ENCODE data around the gene CLK3.

The CLK3 gene

DNA sequence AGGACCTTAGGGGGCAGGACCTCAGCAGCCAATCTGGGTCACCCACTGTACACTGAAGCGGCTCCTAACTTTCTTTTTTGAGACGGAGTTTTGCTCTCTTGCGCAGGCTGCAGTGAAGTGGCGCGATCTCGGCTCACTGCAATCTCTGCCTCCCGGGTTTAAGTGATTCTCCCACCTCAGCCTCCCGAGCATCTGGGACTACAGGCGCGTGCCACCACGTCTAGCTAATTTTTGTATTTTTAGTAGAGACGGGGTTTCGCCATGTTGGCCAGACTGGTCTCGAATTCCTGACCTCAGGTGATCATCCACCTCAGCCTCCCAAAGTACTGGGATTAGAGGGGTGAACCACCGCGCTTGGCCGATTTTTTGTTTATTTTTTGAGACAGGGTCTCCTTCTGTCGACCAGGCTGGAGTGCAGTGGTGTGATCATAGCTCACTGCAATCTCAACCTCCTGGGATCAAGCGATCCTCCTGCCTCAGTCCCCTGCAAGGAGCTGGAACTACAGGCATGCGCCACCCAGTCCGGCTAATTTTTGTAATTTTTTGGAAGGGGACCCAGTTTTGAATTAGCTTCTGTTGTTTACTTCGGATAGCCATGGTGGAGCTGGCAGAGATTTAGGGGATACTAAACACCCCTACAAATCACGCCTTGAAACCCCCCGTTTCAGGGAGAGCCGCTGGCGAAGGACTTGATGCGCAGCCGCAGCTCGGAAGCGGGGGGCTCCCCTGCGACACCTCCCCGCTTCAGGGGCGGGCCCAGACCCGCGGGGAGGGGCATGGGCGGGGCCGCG is 1.5 kb upstream of the CLK3 start:
- no peak overlapping the region for H3K27ac ChIP-seq (ENCODE audit: low read length)
- H3K4me3 ChIP-seq (ENCODE audit: low read depth in 1 of 2, low read length in 2 of 2) = peak overlapping the region; percentile 74 to 89
- H3K4me1 ChIP-seq (ENCODE audit: control insufficient read depth in 1 of 2, insufficient read depth in 2 of 2, low read length in 2 of 2) = peaks cover 6 to 25% of the 10 kb centered on the region in 2 donors
- no peaks in the 10 kb centered on the region for H3K27me3 ChIP-seq (ENCODE audit: low read depth, low read length)
- no peaks in the 10 kb centered on the region for H3K9me3 ChIP-seq (ENCODE audit: control insufficient read depth in 1 of 2, low read length in 2 of 2)
- peaks cover 0 to 3% of the 10 kb centered on the region in 2 donors for H3K36me3 ChIP-seq (ENCODE audit: control insufficient read depth in 1 of 2, insufficient read depth in 2 of 2, low read length in 2 of 2)

DNA sequence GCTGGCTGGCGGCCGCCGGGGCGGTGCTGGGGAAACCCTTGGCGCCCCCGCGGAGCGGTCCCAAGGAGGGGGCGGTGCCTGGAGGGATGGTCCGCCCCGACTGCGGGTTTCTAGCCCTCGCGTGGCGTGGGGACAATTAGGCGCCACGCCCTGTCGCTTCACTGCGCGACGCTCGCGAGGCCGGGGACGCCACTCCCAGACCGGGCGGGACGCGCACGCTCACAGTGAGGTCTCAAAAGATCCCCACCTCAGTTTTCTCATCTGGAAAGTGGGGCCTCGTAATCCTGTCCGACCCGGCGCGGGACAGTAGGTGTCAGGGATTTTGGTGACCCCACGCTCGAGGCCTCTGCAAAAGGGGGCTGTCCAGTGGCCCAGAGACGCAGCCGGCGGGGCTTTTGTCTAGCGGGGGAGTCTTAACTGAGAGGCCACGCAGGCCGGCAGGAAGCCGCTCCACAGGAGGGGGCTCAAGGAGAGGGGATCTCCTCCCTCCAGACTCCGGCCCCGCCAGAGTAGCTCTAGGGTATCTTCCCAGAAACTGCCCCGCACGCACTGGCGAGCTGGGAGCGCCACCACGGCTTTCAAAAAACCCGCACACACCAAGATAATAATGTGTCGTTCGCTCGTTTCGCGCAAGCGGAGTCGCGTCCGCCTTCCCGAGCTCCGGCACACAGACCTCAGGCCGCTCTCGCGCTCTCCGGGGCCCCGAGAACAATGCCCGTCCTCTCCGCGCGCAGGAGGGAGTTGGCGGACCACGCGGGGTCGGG is 710 bp upstream of the CLK3 start:
- H3K9me3 ChIP-seq (ENCODE audit: control insufficient read depth in 1 of 2, low read length in 2 of 2) = no peaks in the 10 kb centered on the region
- peaks cover 7 to 11% of the 10 kb centered on the region in 2 donors for H3K36me3 ChIP-seq (ENCODE audit: control insufficient read depth in 1 of 2, insufficient read depth in 2 of 2, low read length in 2 of 2)
- H3K4me1 ChIP-seq (ENCODE audit: control insufficient read depth in 1 of 2, insufficient read depth in 2 of 2, low read length in 2 of 2) = peaks cover 6 to 25% of the 10 kb centered on the region in 2 donors
- peak overlapping the region; percentile 83 for H3K27ac ChIP-seq (ENCODE audit: low read length)
- no peaks in the 10 kb centered on the region for H3K27me3 ChIP-seq (ENCODE audit: low read depth, low read length)
- H3K4me3 ChIP-seq (ENCODE audit: low read depth in 1 of 2, low read length in 2 of 2) = peak overlapping the region; percentile 74 to 89

DNA sequence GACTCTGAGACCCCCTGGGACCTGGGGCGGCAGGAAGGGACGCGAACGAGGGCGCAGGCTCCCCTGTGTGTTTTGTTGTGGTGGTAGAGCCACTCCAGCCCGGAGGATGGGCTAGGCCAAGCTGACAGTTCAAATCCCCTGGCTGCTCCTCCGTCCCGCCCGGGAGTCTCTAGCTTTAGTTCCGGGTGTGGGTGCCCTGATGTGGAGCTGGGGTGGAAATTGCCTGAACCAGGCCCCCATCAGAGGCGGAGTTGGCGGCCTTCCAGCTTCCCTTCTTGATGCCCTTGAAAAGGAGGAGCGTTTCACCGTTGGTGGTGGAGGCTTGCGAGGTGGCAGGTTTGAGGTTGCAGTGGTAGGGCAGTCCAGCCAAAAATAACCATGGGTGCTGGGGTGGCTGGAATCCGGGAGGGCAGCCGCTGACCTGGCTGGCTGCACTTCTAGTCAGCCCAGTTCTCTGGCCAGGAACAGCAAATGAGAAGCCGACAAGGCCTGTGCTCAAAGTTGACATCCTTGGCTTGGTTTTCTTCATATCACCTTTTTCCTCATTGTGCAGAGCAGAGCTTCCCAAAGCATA is 817 bp downstream of the CLK3 start:
- peak overlapping the region; percentile 98 for H3K27ac ChIP-seq (ENCODE audit: low read length)
- H3K4me3 ChIP-seq (ENCODE audit: low read depth in 1 of 2, low read length in 2 of 2) = peak overlapping the region; percentile 89 to 94
- no peaks in the 10 kb centered on the region for H3K27me3 ChIP-seq (ENCODE audit: low read depth, low read length)
- H3K9me3 ChIP-seq (ENCODE audit: control insufficient read depth in 1 of 2, low read length in 2 of 2) = no peaks in the 10 kb centered on the region
- peaks cover 23 to 25% of the 10 kb centered on the region in 2 donors for H3K36me3 ChIP-seq (ENCODE audit: control insufficient read depth in 1 of 2, insufficient read depth in 2 of 2, low read length in 2 of 2)
- H3K4me1 ChIP-seq (ENCODE audit: control insufficient read depth in 1 of 2, insufficient read depth in 2 of 2, low read length in 2 of 2) = peaks cover 6 to 39% of the 10 kb centered on the region in 2 donors

DNA sequence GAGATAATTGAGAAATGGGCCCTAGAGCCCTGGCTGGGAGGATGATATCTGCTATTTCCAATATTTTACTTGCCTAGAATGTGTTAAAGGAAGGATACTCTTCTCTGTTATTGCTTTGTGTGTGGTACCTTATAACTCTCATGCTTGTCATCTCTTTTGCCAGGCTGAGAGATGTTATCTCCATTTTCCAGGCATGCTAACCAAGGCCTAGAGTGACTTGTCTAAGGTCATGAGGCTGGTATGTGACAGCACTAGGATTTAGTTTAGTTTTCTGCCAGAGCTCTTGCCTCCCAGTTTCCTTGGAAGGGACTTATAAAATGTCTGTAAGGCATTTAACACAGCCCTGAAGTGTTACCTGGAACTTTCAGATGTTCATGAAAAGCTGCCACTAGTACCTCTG is 1.4 kb downstream of the CLK3 start:
- Histone ChIP-seq H3K27me3 (ENCODE audit: low read depth, low read length) (no peaks in the 10 kb centered on the region), H3K9me3 (ENCODE audit: control insufficient read depth in 1 of 2, low read length in 2 of 2) (no peaks in the 10 kb centered on the region), H3K27ac (ENCODE audit: low read length) (peak overlapping the region; percentile 98), H3K36me3 (ENCODE audit: control insufficient read depth in 1 of 2, insufficient read depth in 2 of 2, low read length in 2 of 2) (peaks cover 28 to 31% of the 10 kb centered on the region in 2 donors), H3K4me1 (ENCODE audit: control insufficient read depth in 1 of 2, insufficient read depth in 2 of 2, low read length in 2 of 2) (peaks cover 6 to 39% of the 10 kb centered on the region in 2 donors), H3K4me3 (ENCODE audit: low read depth in 1 of 2, low read length in 2 of 2) (peak overlapping the region; percentile 89 to 94)

DNA sequence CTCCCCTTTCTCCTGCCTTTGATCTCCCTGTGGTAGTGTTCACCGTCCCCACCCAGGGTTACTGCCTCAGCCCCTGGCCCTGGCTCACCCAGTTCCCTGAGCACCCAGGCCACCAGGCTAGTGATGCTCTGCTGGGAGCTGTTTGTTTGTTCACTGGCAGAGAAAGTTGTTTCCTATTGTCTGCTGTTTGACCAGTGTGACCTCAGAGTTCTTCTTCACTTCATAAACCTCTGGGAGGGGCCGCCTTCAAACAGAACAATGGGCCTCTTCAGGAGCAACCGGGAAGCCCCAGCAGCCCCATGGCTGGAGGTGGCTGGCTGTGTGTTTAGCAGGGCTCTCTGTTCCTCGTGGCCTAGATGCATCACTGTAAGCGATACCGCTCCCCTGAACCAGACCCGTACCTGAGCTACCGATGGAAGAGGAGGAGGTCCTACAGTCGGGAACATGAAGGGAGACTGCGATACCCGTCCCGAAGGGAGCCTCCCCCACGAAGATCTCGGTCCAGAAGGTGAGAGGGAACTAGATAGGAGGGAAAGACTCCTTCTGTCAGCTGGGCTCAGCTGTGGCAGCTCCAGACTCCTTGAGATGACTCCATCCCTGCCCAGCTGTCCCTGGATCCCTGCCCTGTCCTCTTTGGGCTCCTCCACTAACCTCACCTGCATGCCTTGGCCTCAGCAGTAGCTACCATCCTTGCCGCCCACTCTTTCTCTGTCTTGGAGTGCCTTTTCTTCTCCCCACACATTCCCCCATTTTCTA is 3.4 kb downstream of the CLK3 start:
- no peaks in the 10 kb centered on the region for H3K9me3 ChIP-seq (ENCODE audit: control insufficient read depth in 1 of 2, low read length in 2 of 2)
- no peaks in the 10 kb centered on the region for H3K27me3 ChIP-seq (ENCODE audit: low read depth, low read length)
- H3K27ac ChIP-seq (ENCODE audit: low read length) = no peak overlapping the region
- peaks cover 48 to 51% of the 10 kb centered on the region in 2 donors for H3K36me3 ChIP-seq (ENCODE audit: control insufficient read depth in 1 of 2, insufficient read depth in 2 of 2, low read length in 2 of 2)
- no peak overlapping the region for H3K4me3 ChIP-seq (ENCODE audit: low read depth in 1 of 2, low read length in 2 of 2)
- H3K4me1 ChIP-seq (ENCODE audit: control insufficient read depth in 1 of 2, insufficient read depth in 2 of 2, low read length in 2 of 2) = peaks cover 6 to 39% of the 10 kb centered on the region in 2 donors

DNA sequence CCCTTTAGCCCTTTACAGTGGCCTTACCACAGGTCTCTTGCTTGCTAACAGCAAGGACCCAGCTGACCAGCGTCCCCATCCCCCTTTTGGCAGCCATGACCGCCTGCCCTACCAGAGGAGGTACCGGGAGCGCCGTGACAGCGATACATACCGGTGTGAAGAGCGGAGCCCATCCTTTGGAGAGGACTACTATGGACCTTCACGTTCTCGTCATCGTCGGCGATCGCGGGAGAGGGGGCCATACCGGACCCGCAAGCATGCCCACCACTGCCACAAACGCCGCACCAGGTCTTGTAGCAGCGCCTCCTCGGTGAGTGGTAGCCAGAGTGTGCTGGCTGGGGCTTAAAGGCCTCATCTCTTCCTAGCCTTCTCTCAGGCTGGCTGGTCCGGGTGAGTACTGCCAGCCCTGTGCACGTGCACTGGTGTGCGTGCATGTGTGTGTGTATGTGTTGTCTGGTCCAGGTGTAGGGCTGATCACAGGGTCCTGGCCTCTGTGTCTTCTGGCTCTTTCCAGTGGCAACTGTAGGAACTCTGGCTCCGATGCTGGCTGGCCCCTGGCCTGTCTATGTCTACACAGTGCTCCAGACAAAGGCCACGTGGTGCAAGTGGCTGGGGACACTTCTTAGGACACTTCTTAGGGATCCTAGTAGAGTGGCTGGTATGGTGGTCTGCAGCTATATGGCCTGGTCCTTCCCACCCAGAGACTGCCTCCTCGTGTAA is 4.4 kb downstream of the CLK3 start:
- Histone ChIP-seq H3K27me3 (ENCODE audit: low read depth, low read length) (no peaks in the 10 kb centered on the region), H3K27ac (ENCODE audit: low read length) (no peak overlapping the region), H3K9me3 (ENCODE audit: control insufficient read depth in 1 of 2, low read length in 2 of 2) (no peaks in the 10 kb centered on the region), H3K4me3 (ENCODE audit: low read depth in 1 of 2, low read length in 2 of 2) (no peak overlapping the region), H3K36me3 (ENCODE audit: control insufficient read depth in 1 of 2, insufficient read depth in 2 of 2, low read length in 2 of 2) (peaks cover 59 to 62% of the 10 kb centered on the region in 2 donors), H3K4me1 (ENCODE audit: control insufficient read depth in 1 of 2, insufficient read depth in 2 of 2, low read length in 2 of 2) (peaks cover 6 to 39% of the 10 kb centered on the region in 2 donors)

DNA sequence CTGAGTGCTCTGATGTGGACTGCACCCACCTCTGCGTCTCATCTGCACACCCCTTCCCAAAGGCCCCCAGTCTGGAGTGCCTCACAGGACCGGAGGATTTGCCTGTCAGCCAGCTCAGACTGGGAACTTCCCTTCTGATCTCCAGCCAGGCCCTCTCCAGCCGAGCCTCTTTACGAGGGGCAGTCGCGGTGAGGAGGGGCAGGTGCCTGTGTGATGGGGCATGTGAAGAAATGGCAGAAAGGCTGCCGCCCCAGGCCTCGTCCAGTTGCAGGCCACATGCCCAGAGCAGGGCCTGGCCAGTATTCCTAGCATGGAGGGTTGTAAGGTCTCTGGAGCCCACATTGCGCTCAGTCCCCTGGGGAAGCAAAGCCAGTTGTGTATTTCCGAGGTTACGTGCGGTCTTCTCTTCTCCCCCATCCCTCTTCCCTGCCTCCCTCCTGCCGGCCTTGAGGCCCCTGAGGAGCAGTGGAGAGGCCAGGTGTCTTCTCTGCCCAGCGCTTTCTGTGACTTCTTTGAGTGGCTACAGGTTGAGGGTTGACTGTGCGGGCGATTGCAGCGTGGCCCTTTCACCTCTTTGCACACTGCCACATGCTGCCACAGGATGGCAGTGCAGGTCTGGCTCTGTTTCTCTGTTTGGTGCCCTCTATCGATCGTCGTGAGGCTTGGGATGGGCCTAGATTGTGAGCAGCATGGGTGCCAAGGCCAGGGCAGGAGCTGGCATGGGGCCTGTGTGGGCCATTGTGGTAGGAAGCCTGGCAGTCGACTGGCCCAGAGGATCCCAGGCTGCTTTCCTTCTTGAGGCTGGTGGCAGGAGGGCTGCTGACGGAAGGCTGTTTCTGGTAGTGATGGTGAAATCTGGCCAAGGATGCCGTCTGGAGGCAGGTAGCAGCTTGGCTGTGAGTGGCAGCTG is 5.3 kb downstream of the CLK3 start:
- Histone ChIP-seq H3K4me3 (ENCODE audit: low read depth in 1 of 2, low read length in 2 of 2) (no peak overlapping the region), H3K4me1 (ENCODE audit: control insufficient read depth in 1 of 2, insufficient read depth in 2 of 2, low read length in 2 of 2) (peaks cover 6 to 39% of the 10 kb centered on the region in 2 donors), H3K9me3 (ENCODE audit: control insufficient read depth in 1 of 2, low read length in 2 of 2) (no peaks in the 10 kb centered on the region), H3K27me3 (ENCODE audit: low read depth, low read length) (no peaks in the 10 kb centered on the region), H3K27ac (ENCODE audit: low read length) (no peak overlapping the region), H3K36me3 (ENCODE audit: control insufficient read depth in 1 of 2, insufficient read depth in 2 of 2, low read length in 2 of 2) (peaks cover 67 to 70% of the 10 kb centered on the region in 2 donors)

DNA sequence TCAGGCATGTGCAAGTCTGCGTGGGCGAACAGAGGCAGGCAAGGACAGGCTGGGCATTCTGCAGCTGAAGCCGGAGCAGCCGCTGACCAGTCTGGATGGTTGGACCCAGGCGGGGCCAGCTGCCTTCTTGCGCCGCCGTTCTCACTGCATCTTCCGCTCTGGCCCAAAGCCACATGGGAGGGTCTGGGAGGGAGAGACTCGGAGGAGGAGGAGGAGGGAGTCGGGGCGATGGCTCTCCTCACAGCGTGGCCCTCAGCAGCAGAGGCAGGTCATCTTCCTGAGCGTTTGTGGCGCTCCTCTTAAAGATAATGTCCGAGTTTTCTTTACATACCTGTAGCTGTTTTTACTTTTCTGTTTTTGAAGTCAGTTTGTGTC is 5.9 kb downstream of the CLK3 start:
- peaks cover 74 to 76% of the 10 kb centered on the region in 2 donors for H3K36me3 ChIP-seq (ENCODE audit: control insufficient read depth in 1 of 2, insufficient read depth in 2 of 2, low read length in 2 of 2)
- no peak overlapping the region for H3K27ac ChIP-seq (ENCODE audit: low read length)
- H3K9me3 ChIP-seq (ENCODE audit: control insufficient read depth in 1 of 2, low read length in 2 of 2) = no peaks in the 10 kb centered on the region
- H3K27me3 ChIP-seq (ENCODE audit: low read depth, low read length) = no peaks in the 10 kb centered on the region
- peaks cover 6 to 38% of the 10 kb centered on the region in 2 donors for H3K4me1 ChIP-seq (ENCODE audit: control insufficient read depth in 1 of 2, insufficient read depth in 2 of 2, low read length in 2 of 2)
- no peak overlapping the region for H3K4me3 ChIP-seq (ENCODE audit: low read depth in 1 of 2, low read length in 2 of 2)

DNA sequence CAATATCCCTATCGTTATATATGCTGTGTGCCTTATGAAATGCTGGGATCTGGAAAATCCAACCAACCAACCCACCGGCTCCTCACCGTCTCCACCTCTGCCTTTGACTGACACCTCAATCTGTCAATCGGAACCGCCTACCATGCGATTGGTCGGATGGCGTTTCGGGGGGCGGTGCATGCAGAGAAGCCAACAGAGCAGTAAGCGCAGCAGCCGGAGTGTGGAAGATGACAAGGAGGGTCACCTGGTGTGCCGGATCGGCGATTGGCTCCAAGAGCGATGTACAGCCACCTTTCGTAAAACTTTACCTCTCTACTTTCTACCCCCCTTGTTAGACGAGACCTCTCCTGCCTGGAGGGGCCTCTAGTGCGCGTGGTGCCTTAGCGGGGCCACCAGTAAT is 6.3 kb downstream of the CLK3 start:
- H3K4me3 ChIP-seq (ENCODE audit: low read depth in 1 of 2, low read length in 2 of 2) = no peak overlapping the region
- H3K36me3 ChIP-seq (ENCODE audit: control insufficient read depth in 1 of 2, insufficient read depth in 2 of 2, low read length in 2 of 2) = peaks cover 78 to 80% of the 10 kb centered on the region in 2 donors
- no peaks in the 10 kb centered on the region for H3K9me3 ChIP-seq (ENCODE audit: control insufficient read depth in 1 of 2, low read length in 2 of 2)
- H3K4me1 ChIP-seq (ENCODE audit: control insufficient read depth in 1 of 2, insufficient read depth in 2 of 2, low read length in 2 of 2) = peaks cover 3 to 34% of the 10 kb centered on the region in 2 donors
- no peaks in the 10 kb centered on the region for H3K27me3 ChIP-seq (ENCODE audit: low read depth, low read length)
- H3K27ac ChIP-seq (ENCODE audit: low read length) = no peak overlapping the region

DNA sequence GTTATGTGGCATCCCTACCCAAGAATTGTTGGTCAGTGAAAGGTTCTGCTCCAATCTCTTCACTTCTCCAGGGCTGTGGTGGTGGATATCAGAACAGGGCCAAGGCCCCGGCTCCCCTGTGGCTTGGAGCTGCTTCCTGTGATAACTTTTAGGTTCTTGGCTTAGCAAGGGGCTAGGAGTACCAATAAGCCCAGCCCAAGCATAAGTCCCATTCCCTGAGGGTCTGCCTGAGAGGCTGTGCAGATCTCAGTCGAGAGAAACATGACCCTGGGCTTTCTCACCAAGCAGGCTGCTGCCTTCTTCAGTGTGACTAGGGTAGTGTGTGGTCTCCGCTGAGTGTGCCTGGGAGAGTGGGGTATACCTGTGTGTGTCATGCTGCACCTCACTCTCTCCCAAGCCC is 7.1 kb downstream of the CLK3 start:
- H3K9me3 ChIP-seq (ENCODE audit: control insufficient read depth in 1 of 2, low read length in 2 of 2) = no peaks in the 10 kb centered on the region
- no peak overlapping the region for H3K27ac ChIP-seq (ENCODE audit: low read length)
- H3K36me3 ChIP-seq (ENCODE audit: control insufficient read depth in 1 of 2, insufficient read depth in 2 of 2, low read length in 2 of 2) = peaks cover 86 to 88% of the 10 kb centered on the region in 2 donors
- peaks cover 0 to 25% of the 10 kb centered on the region in 2 donors for H3K4me1 ChIP-seq (ENCODE audit: control insufficient read depth in 1 of 2, insufficient read depth in 2 of 2, low read length in 2 of 2)
- no peaks in the 10 kb centered on the region for H3K27me3 ChIP-seq (ENCODE audit: low read depth, low read length)
- H3K4me3 ChIP-seq (ENCODE audit: low read depth in 1 of 2, low read length in 2 of 2) = no peak overlapping the region
